ENCODE measurements around the gene EGFR.

The EGFR gene

DNA sequence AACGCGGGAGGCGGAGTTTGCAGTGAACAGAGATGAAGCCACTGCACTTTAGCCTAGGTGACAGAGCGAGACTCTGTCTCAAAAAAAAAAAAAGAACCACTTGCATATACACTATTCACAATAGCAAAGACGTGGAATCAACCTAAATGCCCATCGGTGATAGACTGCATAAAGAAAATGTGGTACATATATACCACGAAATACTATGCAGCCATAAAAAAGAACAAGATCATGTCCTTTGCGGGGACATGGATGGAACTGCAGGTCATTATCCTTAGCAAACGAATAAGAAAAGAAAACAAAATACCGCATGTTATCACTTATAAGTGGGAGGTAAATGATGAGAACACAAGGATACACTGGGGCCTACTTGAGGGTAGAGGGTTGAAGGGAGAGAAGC lies 39.5 kb downstream of the EGFR start:
- H3K36me3 Mint-ChIP-seq (ENCODE audit: low read depth): no peaks in the 10 kb centered on the region
- no peak overlapping the region for H3K27ac Mint-ChIP-seq
- H3K9me3 Mint-ChIP-seq: no peaks in the 10 kb centered on the region
- H3K4me3 Mint-ChIP-seq: no peak overlapping the region
- H3K27me3 Mint-ChIP-seq (ENCODE audit: low read depth): peaks cover 12% of the 10 kb centered on the region
- H3K4me1 Mint-ChIP-seq (ENCODE audit: low read depth): no peaks in the 10 kb centered on the region

DNA sequence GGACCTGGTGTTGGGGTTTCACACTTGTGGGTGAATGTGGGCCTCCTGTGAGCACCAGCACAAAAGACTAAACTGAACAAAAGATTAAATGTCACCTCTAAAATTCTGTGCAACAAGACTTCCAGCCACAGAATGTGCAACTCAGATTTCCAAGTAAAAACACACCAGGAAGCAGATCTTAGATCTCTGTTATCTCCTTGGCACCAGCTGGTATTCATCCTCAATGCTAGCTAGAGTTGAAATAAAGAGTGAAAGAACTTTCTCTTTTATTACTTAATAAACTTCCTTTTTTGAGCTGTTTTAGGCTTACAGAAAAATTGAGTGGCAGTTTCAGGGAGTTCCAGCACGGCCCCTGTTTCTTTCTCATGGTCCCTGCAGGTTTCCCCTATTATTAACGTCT lies 40.2 kb downstream of the EGFR start:
- Mint-ChIP-seq H3K4me1 (ENCODE audit: low read depth) (no peaks in the 10 kb centered on the region), H3K27me3 (ENCODE audit: low read depth) (peaks cover 14% of the 10 kb centered on the region), H3K9me3 (no peaks in the 10 kb centered on the region), H3K27ac (no peak overlapping the region), H3K36me3 (ENCODE audit: low read depth) (no peaks in the 10 kb centered on the region), H3K4me3 (no peak overlapping the region)

DNA sequence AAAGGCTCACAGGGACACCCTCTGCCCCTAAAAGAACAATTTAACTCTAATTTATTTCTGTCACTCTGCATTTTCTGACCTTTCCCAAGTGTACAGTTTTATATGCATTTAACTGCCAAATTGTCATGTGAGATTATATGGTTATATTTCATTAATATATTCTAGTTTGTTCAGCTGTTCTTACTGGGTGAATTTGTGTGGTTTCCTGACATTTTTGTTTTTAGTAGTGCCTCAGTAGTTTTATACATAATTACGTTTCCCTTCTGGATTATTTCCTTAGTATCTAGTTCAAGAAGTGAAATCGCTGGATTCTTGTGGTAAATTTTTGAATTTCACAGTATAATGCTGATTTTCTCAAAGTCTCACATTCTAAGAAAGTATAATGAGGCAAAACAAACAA lies 41.3 kb downstream of the EGFR start:
- H3K4me1 Mint-ChIP-seq (ENCODE audit: low read depth): no peaks in the 10 kb centered on the region
- no peaks in the 10 kb centered on the region for H3K36me3 Mint-ChIP-seq (ENCODE audit: low read depth)
- peaks cover 23% of the 10 kb centered on the region for H3K27me3 Mint-ChIP-seq (ENCODE audit: low read depth)
- no peaks in the 10 kb centered on the region for H3K9me3 Mint-ChIP-seq
- no peak overlapping the region for H3K27ac Mint-ChIP-seq
- H3K4me3 Mint-ChIP-seq: no peak overlapping the region

- peaks cover 21% of the 10 kb centered on the region for H3K27me3 Mint-ChIP-seq (ENCODE audit: low read depth)
- H3K4me3 Mint-ChIP-seq: no peak overlapping the region
- H3K9me3 Mint-ChIP-seq: no peaks in the 10 kb centered on the region
- H3K4me1 Mint-ChIP-seq (ENCODE audit: low read depth): no peaks in the 10 kb centered on the region
- H3K36me3 Mint-ChIP-seq (ENCODE audit: low read depth): no peaks in the 10 kb centered on the region
- no peak overlapping the region for H3K27ac Mint-ChIP-seq
These were observed 41.8 kb downstream of the EGFR start for GRCh38 chr7:55060636-55061022.

DNA sequence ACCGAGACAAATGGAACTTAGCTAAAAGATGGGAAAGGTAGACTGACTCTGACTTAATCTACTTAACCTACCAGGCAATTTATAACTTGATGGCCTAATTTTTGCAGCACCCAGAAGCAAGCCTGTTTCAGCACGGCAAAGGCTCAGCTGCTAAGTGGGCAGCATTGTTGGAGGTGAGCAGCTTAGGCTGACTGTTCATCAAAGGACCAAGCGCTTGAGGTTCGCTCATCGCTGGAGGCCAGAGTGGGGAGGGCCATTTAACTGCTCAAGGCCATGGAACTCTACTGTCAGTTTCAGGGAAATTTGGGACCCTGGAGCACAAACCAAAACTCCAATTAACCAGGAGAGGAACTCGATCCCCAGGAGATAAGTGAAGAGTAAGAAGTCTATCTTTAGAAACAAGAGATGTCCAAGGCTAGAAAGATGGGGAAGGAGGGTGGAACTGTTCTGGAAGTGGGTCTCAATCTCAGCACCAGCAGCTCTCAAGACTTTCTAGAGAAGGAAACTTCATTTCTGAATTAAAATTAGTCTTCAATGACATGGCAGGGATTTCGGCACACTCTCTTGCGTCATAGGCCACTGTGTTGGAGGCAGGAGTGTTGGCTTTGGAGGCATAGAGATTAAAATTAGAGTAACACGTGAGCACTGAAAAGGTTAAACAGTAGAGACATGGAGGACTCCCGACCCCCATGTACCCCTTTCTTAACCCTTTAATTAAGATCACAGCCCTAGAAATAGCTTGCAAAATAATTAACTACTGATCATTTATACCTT lies 43.1 kb downstream of the EGFR start:
- Mint-ChIP-seq H3K4me1 (ENCODE audit: low read depth) (peaks cover 1% of the 10 kb centered on the region), H3K9me3 (no peaks in the 10 kb centered on the region), H3K36me3 (ENCODE audit: low read depth) (no peaks in the 10 kb centered on the region), H3K27me3 (ENCODE audit: low read depth) (peaks cover 21% of the 10 kb centered on the region), H3K4me3 (no peak overlapping the region), H3K27ac (no peak overlapping the region)

- Mint-ChIP-seq H3K27me3 (ENCODE audit: low read depth) (peaks cover 27% of the 10 kb centered on the region), H3K36me3 (ENCODE audit: low read depth) (no peaks in the 10 kb centered on the region), H3K4me3 (no peak overlapping the region), H3K4me1 (ENCODE audit: low read depth) (peaks cover 1% of the 10 kb centered on the region), H3K27ac (no peak overlapping the region), H3K9me3 (no peaks in the 10 kb centered on the region)
These were observed 44.2 kb downstream of the EGFR start for GRCh38 chr7:55063061-55063460.

DNA sequence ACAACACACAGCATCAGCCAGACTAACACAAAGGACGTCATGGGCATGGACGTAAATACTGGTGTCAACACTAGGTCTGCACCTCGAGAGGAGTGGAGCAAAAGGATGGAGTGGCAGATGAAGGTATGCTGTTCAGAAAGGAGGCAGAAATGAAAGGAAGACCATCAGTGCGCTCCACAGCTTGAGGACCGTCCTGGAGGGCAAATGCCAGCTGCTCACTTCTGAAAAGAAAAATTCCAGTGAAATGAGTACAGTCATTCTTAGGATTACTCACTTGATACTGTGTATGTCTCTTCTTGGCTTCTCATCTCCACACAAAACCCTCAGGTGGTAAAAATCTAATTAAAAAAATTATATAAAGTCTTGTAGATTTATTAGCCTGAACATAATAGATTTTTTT lies 44.8 kb downstream of the EGFR start:
- Mint-ChIP-seq H3K4me3 (no peak overlapping the region), H3K27me3 (ENCODE audit: low read depth) (peaks cover 31% of the 10 kb centered on the region), H3K9me3 (no peaks in the 10 kb centered on the region), H3K4me1 (ENCODE audit: low read depth) (peaks cover 1% of the 10 kb centered on the region), H3K27ac (no peak overlapping the region), H3K36me3 (ENCODE audit: low read depth) (no peaks in the 10 kb centered on the region)

- Mint-ChIP-seq H3K36me3 (ENCODE audit: low read depth) (no peaks in the 10 kb centered on the region), H3K4me3 (no peak overlapping the region), H3K9me3 (no peaks in the 10 kb centered on the region), H3K27ac (no peak overlapping the region), H3K27me3 (ENCODE audit: low read depth) (peaks cover 38% of the 10 kb centered on the region), H3K4me1 (ENCODE audit: low read depth) (peaks cover 1% of the 10 kb centered on the region)
These were observed 46.3 kb downstream of the EGFR start for GRCh38 chr7:55065079-55065478.

- H3K4me1 Mint-ChIP-seq (ENCODE audit: low read depth): peaks cover 1% of the 10 kb centered on the region
- no peaks in the 10 kb centered on the region for H3K9me3 Mint-ChIP-seq
- H3K27me3 Mint-ChIP-seq (ENCODE audit: low read depth): peaks cover 33% of the 10 kb centered on the region
- H3K4me3 Mint-ChIP-seq: no peak overlapping the region
- H3K36me3 Mint-ChIP-seq (ENCODE audit: low read depth): no peaks in the 10 kb centered on the region
- no peak overlapping the region for H3K27ac Mint-ChIP-seq
These were observed 46.9 kb downstream of the EGFR start for GRCh38 chr7:55065511-55066229.

- H3K36me3 Mint-ChIP-seq (ENCODE audit: low read depth): no peaks in the 10 kb centered on the region
- peaks cover 33% of the 10 kb centered on the region for H3K27me3 Mint-ChIP-seq (ENCODE audit: low read depth)
- no peak overlapping the region for H3K27ac Mint-ChIP-seq
- no peaks in the 10 kb centered on the region for H3K9me3 Mint-ChIP-seq
- no peak overlapping the region for H3K4me3 Mint-ChIP-seq
- peaks cover 1% of the 10 kb centered on the region for H3K4me1 Mint-ChIP-seq (ENCODE audit: low read depth)
These were observed 47.7 kb downstream of the EGFR start for GRCh38 chr7:55066524-55066923.

DNA sequence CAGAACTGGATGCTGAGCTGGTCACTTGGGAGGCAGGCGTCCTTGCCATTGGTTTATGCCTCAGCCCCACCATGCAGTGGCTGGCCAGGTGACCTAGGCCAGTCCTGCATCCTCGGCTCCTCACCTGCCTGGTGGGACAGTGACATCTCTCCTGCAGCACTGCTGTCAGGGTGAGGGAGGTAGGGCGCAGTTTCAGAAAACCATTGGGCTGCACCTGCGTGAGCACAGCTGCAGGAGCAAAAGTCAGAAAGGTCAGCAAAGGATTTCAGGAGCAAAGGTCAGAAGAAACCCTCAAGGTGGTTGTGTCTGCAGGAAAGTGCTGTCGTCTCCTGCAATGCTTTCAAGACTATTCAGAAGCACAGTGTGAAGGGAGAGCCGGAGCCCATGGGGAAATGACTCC lies 48.1 kb downstream of the EGFR start:
- Mint-ChIP-seq H3K36me3 (ENCODE audit: low read depth) (no peaks in the 10 kb centered on the region), H3K27me3 (ENCODE audit: low read depth) (peaks cover 33% of the 10 kb centered on the region), H3K4me3 (no peak overlapping the region), H3K4me1 (ENCODE audit: low read depth) (peaks cover 1% of the 10 kb centered on the region), H3K9me3 (no peaks in the 10 kb centered on the region), H3K27ac (no peak overlapping the region)

GRCh38 chr7:55067748-55068147 lies 48.9 kb downstream of the EGFR start:
- H3K36me3 Mint-ChIP-seq (ENCODE audit: low read depth): no peaks in the 10 kb centered on the region
- peaks cover 33% of the 10 kb centered on the region for H3K27me3 Mint-ChIP-seq (ENCODE audit: low read depth)
- peaks cover 1% of the 10 kb centered on the region for H3K4me1 Mint-ChIP-seq (ENCODE audit: low read depth)
- no peak overlapping the region for H3K27ac Mint-ChIP-seq
- H3K4me3 Mint-ChIP-seq: no peak overlapping the region
- H3K9me3 Mint-ChIP-seq: no peaks in the 10 kb centered on the region

DNA sequence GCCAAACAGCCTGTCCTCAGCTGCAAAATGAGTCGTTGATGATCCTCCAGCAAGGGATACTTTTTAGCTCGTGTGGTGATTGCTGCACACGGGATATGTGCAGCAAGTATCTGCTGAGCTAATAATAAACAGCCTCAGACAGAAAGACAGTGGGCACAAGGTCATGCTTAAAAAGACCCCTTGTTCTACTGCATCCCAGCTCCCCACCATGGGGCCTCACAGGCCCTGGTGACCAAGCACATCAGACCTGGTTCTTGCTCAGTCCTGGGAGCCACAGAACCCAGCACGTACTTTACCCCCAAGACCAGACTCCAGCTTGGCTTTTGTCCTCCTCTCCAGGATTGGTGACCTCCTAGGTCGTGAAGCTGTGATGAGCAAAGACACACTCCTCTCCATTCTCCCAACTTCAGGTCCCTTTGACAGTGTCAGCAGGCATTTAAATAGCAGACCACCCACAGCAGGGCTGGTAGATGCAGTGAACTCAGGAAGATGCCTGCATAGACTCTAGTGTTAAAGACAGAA lies 50.5 kb downstream of the EGFR start:
- Mint-ChIP-seq H3K27me3 (ENCODE audit: low read depth) (peaks cover 33% of the 10 kb centered on the region), H3K4me3 (no peak overlapping the region), H3K9me3 (no peaks in the 10 kb centered on the region), H3K27ac (no peak overlapping the region), H3K36me3 (ENCODE audit: low read depth) (no peaks in the 10 kb centered on the region), H3K4me1 (ENCODE audit: low read depth) (peaks cover 16% of the 10 kb centered on the region)

DNA sequence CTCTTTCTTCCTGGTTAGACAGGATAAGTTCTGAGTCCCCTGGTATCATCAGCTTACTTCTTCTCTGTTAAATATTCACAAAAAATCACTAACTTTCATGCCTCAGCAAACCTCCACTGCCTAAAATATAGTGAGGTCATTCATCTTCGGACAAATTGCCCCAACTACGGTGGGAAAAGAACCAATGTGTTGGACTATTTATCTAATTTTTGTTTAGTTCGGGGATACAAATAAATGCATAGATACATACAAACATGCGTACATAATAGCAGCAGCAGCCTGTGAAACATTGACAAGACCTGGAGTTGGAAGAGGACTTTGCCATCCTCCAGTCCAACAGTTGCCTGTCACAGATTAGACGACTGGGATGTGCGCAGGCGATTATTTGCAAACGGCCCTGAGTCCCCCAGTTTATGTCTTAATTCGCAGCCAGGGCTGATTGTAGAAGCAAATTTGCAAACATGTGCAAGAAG lies 51.5 kb downstream of the EGFR start:
- Mint-ChIP-seq H3K27ac (no peak overlapping the region), H3K9me3 (no peaks in the 10 kb centered on the region), H3K27me3 (ENCODE audit: low read depth) (peaks cover 27% of the 10 kb centered on the region), H3K4me3 (no peak overlapping the region), H3K4me1 (ENCODE audit: low read depth) (peaks cover 21% of the 10 kb centered on the region), H3K36me3 (ENCODE audit: low read depth) (no peaks in the 10 kb centered on the region)

- Mint-ChIP-seq H3K9me3 (no peaks in the 10 kb centered on the region), H3K27ac (no peak overlapping the region), H3K4me3 (no peak overlapping the region), H3K4me1 (ENCODE audit: low read depth) (peaks cover 20% of the 10 kb centered on the region), H3K36me3 (ENCODE audit: low read depth) (no peaks in the 10 kb centered on the region), H3K27me3 (ENCODE audit: low read depth) (peaks cover 27% of the 10 kb centered on the region)
These were observed 52.0 kb downstream of the EGFR start for GRCh38 chr7:55070854-55071253.

Data from T-helper 1 cell treated with Interleukin-12 subunit alpha and Interleukin-12 subunit beta and Interleukin-4 antibody, amounts not matched to agents 30 μg/mL and 1 μg/mL, for 36 hours (primary cell).